ENCODE measurements around the gene PTPRO.

The PTPRO gene

GRCh38 chr12:15563663-15564062 is 241.4 kb downstream of the PTPRO start:
- DNase-seq = peak; percentile 41

- DNase-seq = no peak
Observed at GRCh38 chr12:15574353-15574752, 252.0 kb downstream of the PTPRO start.

GRCh38 chr12:15575671-15576541 is 253.6 kb downstream of the PTPRO start:
- no peak for DNase-seq

GRCh38 chr12:15580431-15580830 is 258.1 kb downstream of the PTPRO start:
- no peak for DNase-seq

- DNase-seq = no peak
Observed at GRCh38 chr12:15581006-15581405, 258.7 kb downstream of the PTPRO start.

- DNase-seq = no peak
Observed at GRCh38 chr12:15583804-15584203, 261.5 kb downstream of the PTPRO start.

- DNase-seq = peak; percentile 64
Observed at GRCh38 chr12:15584366-15585041, 262.2 kb downstream of the PTPRO start.

GRCh38 chr12:15589328-15590032 is 267.2 kb downstream of the PTPRO start:
- no peak for DNase-seq

- DNase-seq = peak; percentile 73
Observed at GRCh38 chr12:15590180-15590826, 268.0 kb downstream of the PTPRO start.

GRCh38 chr12:15591811-15592210 is 269.5 kb downstream of the PTPRO start:
- DNase-seq = no peak

GRCh38 chr12:15592934-15593333 is 270.6 kb downstream of the PTPRO start:
- DNase-seq = peak; percentile 9

- no peak for DNase-seq
Observed at GRCh38 chr12:15596174-15596573, 273.9 kb downstream of the PTPRO start.

GRCh38 chr12:15597125-15597830 is 275.0 kb downstream of the PTPRO start:
- no peak for DNase-seq

GRCh38 chr12:15599266-15600037 is 277.1 kb downstream of the PTPRO start:
- DNase-seq = peak; percentile 46

- DNase-seq = no peak
Observed at GRCh38 chr12:15600223-15600935, 278.1 kb downstream of the PTPRO start.

GRCh38 chr12:15601210-15601800 is 279.0 kb downstream of the PTPRO start:
- peak; percentile 87 for DNase-seq

GRCh38 chr12:15602051-15602672 is 279.9 kb downstream of the PTPRO start:
- DNase-seq = no peak

GRCh38 chr12:15603474-15604085 is 281.3 kb downstream of the PTPRO start:
- no peak for DNase-seq

- DNase-seq = no peak
Observed at GRCh38 chr12:15605881-15606590, 283.7 kb downstream of the PTPRO start.
